ENCODE results near the gene PCAT6.

DNA sequence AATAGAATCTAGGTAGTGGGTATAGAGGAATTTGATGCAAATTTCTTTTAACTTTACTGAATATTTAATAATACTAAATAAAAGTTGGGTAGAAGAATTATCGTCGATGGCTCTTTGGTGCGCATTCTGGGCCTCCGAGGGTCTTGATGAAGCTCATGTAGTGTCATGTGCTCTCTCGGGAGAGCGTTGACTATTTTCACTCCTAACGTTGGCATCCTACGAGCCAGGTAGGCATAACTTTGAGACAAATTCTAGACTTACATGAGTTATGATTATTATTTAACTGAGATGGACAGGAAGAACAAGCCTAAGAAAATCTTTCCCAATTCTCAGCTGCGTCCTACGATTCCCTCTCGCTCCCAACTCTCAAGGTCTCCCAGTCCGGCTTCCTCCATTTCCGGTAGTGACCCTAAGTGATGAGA, 550 bp upstream of the PCAT6 start:
- TF ChIP-seq, protein P1, sequence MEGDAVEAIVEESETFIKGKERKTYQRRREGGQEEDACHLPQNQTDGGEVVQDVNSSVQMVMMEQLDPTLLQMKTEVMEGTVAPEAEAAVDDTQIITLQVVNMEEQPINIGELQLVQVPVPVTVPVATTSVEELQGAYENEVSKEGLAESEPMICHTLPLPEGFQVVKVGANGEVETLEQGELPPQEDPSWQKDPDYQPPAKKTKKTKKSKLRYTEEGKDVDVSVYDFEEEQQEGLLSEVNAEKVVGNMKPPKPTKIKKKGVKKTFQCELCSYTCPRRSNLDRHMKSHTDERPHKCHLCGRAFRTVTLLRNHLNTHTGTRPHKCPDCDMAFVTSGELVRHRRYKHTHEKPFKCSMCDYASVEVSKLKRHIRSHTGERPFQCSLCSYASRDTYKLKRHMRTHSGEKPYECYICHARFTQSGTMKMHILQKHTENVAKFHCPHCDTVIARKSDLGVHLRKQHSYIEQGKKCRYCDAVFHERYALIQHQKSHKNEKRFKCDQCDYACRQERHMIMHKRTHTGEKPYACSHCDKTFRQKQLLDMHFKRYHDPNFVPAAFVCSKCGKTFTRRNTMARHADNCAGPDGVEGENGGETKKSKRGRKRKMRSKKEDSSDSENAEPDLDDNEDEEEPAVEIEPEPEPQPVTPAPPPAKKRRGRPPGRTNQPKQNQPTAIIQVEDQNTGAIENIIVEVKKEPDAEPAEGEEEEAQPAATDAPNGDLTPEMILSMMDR (IDR thresholded peaks at IDR 0.05), result no peak
- no peak for TF ChIP-seq POLR2A (IDR thresholded peaks at IDR 0.05)
